Jurkat, Clone E6-1 (cell line): ENCODE measurements around the gene CA7.
"Not testable (repeated sequence)": the region's sequence is repeated elsewhere in the genome, so short reads cannot be mapped to it uniquely, and the experiment has no call there.

Experiments used
- DNase-seq: peaks from one replicate; pipeline ENCODE4 v3.0.0-alpha.2; 2011; ENCODE audit warnings: low read depth, low spot score
- H3K4me3 ChIP-seq: 2 replicates; pipeline ENCODE4 v1.5.1; 2011; ENCODE audit warnings: mild to moderate bottlenecking, low read length, control low read depth, moderate library complexity

Gene CA7

DNA sequence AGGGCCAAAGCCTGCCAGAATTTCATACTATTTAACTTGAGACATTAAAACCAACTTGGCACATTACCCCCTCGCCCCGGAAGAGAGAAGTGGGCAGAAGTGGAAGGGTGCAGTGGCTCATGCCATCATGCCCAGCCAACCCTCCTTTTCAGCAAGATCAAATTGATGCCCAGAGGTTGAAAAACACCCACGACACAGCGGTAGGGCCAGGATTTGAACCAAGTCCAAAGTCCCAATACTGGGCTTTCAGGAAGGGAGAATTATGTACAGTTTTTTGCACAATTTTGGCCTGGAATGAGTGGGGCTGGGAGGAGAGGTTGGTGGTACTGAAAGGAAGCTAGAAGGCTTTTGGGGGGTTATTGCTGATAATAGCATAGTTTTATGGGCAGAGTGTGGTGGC is 47.1 kb downstream of the CA7 start:
- no peak for DNase-seq
- no peak overlapping the region for H3K4me3 ChIP-seq

DNA sequence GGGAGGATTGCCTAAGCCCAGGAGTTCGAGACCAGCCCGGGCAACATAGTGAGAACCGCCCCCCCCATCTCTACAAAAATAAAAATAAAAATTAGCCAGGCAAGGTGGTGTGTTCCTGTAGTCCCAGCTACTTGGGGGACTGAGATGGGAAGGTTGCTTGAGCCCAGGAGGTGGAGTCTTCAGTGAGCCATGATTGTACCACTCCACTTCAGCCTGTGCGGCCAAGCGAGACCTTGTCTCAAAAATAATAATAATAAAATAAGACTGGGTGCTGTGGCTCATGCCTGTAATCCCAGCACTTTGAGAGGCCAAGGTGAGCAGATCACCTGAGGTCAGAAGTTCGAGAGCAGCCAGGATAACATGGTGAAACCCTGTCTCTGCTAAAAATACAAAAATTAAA is 47.6 kb downstream of the CA7 start:
- no peak overlapping the region for H3K4me3 ChIP-seq
- no peak for DNase-seq

DNA sequence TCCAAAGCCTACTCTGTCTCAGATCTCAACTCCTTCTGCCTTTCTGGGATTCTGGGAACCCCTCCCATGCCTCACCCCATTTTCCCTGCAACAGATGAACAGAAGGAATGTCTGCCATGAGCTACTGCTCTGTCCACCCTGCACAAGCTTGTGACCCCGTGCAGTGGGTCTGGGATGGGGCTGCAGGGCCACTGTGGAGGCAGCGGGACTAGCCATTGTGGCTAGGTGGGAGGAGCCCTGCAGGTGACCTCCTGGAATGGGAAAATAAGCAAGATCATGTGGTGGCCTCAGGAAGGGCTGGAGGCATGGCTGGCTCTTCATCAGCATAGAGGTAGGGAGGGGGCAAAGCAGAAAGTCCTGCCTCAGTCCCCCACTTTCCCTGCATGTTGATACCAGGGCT is 49.8 kb downstream of the CA7 start:
- DNase-seq = no peak
- H3K4me3 ChIP-seq = no peak overlapping the region

DNA sequence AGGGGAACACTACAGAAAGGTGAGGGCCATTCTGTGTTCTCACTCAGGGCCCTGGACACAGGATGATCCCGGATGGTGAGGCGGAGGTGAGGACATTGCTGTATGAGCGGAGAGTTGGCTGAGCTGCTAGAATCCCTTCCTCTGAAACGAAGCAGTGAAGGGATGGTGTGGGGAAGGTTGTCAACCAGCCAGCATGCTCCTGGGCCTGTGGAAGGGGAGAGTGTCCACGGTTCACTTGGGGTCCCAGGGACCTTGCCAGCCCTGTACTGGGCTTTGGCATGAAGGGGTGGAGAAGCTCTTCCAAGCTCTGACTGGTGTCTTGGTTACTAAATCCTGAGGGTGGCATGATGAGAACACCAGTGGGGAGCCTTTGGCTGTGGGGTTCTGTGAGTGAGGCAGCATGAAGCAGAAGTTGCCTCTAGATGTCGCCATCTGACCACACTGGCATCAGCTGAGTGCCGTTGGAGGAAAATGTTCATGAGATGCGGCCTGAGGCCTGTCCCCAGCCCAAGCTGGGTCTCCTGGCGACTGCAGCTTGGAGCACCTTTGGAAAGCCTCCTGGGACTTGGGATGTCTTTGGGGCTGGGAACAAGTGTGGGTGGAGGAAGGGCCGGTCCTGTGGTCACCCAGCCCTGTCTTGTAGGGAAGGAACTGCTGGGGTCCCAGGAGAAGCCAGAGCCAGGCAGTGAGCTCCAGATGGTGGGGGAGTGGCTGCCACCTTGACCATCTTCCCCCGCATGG is 50.9 kb downstream of the CA7 start:
- H3K4me3 ChIP-seq = no peak overlapping the region
- DNase-seq = no peak

DNA sequence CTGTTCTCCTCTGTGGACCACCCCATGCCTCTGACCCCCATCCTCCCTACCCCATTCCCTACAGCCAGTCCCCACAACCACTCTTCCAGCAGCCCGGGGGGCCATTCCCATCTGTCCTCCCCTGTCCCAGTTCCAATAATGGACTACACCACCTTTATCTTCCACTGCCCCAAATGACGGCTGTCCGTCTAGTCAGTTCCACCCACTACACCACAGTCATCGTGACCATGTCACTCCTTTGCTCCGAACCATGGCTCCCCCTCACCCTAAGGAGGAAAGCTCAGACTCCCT is 51.4 kb downstream of the CA7 start:
- DNase-seq = no peak
- H3K4me3 ChIP-seq = no peak overlapping the region

DNA sequence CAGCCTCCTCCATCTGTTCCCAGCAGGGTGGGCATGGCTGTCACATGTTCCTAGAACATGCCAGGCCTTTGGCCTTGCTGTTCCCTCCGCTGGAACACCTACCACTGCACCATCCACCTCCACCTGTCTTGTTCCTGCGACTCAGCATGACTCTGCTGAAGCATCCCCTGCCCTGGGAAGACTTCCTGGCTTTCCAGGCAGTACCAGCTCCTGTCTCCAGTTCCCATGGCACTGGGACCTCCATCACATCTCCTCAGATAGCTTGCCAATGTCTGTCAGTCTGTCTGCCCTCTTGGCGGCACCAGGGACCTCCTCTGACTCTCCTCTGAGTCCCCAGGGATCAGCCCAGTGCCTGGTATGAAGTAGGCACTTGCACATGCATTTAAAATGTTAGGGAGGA is 51.8 kb downstream of the CA7 start:
- DNase-seq = no peak
- no peak overlapping the region for H3K4me3 ChIP-seq

DNA sequence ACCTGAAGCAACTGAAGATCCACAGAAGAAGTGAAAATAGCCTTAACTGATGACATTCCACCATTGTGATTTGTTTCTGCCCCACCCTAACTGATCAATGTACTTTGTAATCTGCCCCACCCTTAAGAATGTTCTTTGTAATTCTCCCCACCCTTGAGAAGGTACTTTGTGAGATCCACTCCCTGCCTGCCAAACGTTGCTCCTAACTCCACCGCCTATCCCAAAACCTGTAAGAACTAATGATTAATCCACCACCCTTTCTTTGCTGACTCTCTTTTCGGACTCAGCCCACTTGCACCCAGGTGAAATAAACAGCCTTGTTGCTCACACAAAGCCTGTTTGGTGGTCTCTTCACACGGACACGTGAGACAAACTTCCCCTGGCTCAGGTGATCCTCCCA is 52.5 kb downstream of the CA7 start:
- H3K4me3 ChIP-seq = not testable (repeated sequence)

DNA sequence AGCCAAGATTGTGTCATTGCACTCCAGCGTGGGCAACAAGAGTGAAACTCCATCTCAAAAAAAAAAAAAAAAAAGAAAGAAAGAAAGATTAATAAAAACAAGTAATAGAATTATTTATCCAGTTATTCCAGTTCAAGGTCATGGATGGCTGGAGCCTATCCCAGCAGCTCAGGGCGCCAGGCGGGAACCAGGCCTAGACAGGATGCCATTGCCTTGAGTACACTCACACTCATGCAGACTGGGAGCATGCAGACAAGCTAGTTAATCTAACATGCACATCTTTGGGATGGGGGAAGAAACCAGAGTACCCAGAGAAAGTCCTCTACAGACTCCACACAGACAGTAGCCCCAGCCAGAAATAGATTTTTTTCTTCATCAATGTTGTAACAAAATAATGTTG is 54.0 kb downstream of the CA7 start:
- no peak overlapping the region for H3K4me3 ChIP-seq
- no peak for DNase-seq

More for the DNA sequence above, 52.5 kb downstream of the CA7 start:
- not testable (repeated sequence) for DNase-seq

DNA sequence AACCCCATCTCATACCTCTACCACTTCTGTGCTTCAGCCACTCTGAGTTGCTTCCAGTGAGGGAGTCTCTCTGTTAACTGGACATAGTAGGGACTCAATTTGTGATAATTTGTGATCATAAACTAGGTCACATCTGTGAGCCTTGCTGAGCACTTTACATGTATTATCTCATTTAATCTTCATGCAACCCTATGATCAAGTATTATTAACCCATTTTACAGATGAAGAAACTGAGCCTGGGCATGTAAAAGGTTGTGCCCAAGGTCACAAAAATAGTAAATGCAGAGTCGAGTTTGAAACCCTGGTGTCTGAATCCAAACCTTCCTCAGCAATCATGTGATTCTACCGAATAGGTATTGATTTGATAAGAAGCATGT is 54.7 kb downstream of the CA7 start:
- H3K4me3 ChIP-seq = no peak overlapping the region
- no peak for DNase-seq

DNA sequence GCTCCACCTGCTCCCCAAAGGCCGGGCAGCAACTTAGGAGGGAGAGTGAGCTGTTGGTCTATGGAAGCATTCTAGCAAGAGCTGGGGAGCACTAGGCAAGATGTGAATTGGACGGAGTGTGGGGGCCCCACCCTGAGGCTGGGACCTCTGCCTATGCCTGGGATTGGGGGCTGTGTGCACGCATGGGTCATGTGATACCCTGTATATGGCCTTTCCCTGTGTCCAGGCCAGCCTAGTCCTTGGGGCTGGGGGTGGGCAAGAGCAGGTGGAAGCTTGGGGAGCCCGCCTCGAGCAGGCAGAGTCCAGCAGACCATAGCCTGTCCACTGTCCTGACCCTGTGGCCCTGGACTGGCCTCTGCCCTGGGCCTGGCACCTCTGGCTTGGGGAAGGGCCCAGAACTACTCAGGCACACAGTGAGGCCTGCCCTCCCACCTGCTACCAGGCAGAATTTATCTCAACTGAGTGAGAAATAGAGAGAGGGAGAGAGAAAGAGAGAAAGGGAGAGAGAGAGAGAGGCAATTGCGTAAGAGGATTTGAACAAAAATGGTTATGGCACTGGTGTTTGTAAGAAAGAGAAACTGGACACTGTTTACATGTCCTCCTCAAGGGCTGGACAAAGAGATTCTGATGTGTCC is 55.2 kb downstream of the CA7 start:
- DNase-seq = no peak

DNA sequence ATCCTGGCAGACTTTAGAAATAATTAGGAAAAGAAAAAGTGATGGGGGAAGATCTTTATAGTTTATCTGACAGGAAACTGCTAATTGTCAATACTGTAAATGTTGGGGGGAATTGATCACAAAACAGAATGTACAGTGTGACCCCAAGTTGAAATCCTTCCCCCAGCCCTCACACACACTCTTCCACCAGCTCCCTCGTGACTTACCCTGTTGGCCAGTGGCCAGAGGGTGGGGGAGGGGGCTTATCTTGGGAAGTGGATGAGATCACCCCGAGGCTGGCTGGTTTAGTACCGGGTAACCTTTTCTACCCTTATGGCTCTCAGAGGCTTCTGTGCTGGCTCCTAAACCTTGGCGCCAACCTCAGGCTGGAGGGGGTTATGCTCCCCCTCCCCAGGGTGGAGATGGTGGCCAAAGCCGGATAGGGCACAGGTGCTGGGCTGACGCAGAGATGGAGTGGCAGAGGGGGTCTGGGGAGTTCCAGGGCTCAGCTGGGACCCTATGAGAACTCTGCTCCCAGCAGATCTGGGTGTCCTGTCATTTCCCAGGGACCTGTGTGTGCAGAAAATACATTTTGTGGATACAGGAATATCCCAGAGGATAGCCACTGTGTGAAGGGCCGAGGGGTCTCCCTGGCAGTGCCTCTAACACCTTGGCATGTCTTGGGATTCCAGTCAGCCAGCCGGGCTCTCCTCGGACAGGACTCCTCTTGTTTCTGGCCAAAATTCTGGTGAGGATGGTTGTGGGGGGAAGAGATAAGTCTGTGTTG is 55.9 kb downstream of the CA7 start:
- no peak overlapping the region for H3K4me3 ChIP-seq
- no peak for DNase-seq

More for the DNA sequence above, 55.2 kb downstream of the CA7 start:
- no peak overlapping the region for H3K4me3 ChIP-seq

DNA sequence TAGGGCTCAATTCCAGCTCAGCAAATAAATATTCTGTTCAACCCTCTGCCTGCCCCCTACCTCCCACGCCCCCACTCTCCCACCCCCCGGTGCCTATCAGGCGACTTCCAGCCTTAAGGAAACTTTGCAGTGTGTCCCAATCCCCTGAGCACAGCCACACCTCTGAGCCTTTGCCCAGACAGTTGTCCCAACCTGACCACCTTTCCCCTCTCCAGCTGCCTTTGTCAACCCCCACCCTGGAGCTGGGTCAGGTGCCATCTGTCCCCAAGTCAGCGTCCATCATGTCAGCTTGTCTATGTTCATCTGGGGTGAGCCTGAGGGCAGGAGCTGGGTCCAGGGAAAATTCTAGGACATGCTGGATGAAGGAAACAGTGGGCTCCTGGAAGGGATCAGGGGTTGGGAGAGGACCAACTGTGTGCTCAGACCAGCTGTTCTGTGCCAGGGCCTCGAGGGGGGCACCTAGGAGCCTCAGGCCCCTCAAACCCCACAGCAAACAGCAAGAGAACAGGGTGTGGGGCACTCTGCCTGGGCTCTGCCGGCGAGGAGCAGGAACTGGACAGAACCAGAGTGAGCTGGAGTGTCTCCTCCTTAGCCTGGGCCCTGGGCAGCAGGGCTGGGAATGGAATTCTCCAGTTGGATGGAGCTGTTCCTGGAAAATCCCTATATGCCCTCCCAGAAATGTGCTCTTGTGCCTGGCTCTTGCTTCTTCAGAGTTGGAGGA is 56.7 kb downstream of the CA7 start:
- H3K4me3 ChIP-seq = no peak overlapping the region
- DNase-seq = no peak

DNA sequence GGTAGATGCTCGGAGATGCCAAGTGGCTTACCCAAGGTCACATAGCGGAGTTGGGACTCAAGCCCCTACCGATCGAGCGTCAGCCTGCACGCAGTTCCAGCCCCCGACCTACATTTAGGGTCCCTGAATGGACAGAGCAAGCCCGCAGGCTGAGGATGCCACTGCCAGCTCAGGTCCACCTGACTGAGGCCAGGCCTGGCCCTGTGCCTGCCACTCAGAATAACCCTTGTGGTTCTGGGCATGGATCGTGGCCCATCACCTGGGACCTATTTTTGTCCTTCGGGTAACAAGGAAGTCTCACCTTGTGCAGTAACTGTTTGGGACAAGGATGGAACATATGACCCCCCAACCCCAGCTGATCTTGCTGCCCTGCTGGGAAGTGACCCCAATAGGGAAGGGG is 57.4 kb downstream of the CA7 start:
- no peak for DNase-seq
- H3K4me3 ChIP-seq = no peak overlapping the region

DNA sequence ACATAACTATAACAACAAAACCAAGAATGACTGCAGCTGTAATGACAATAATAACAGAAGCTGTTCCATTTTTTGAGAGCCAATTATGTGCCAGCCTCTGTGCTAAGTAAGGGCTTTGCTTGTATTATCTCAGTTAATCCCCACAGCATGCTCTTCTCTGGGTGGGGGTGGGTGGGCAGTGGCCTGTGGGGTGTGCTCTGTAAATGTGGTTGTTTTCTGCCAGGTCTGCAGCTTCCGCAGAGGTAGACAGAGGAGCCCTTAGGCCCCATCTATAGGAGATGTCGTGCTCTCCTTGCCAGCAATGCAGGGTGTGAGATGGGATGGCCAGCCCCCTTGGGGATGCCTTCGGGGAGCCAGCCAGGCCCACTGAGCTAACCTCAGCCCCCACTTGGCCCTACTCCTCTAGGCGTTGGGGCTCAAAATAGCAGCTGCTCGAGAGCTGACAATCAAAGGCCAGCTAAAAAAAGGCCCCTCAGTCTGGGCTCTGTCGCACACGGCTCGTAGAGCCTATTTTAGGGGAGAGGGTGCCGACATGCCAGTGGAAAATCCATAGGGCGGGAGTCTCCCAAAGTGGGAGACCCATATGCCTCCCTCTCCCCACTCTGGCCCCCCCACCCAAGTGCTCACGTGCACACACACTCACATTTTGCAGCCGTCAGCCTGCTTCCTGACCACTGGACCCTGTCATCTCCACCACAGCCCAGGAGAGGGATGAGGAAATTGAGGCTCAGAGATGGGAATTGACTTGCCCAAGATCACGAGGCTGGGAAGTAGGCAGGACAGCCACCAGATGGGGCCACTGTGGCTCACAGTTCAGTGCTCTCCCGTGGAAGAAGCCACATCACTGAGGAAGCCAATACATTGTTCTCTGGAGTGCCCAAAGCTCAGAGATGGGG is 58.7 kb downstream of the CA7 start:
- no peak overlapping the region for H3K4me3 ChIP-seq
- no peak for DNase-seq
